Measurements from ENCODE around the gene TTLL13. TPM values are rescaled to one million over a fixed set of nuclear protein-coding genes. Genes with fewer than 3 reads are reported as not detected.

TTLL13 gene
- total RNA-seq = under 1 TPM; 0.20 to 0.34 TPM

GRCh38 chr15:90249203-90249863 is at the start of gene TTLL13:
Gene TTLL13, plus strand, starts transcription at chr15:90249556. Its CDS starts 1,075 bp downstream, at chr15:90250631.

GRCh38 chr15:90201130-90201943 is 48.0 kb upstream of the TTLL13 start, which contains the start of gene SEMA4B:
Gene SEMA4B, plus strand, starts transcription at chr15:90201330. Its CDS starts 249 bp downstream, at chr15:90201579.

GRCh38 chr15:90233387-90234095 is 15.8 kb upstream of the TTLL13 start, which contains the start of gene CIB1:
Gene CIB1, minus strand, starts transcription at chr15:90233941. Its CDS starts 56 bp downstream, at chr15:90233885.

GRCh38 chr15:90234096-90234988 is 15.0 kb upstream of the TTLL13 start, which contains the start of gene GDPGP1:
Gene GDPGP1, plus strand, starts transcription at chr15:90234209. Its CDS starts 6,700 bp downstream, at chr15:90240909.

GRCh38 chr15:90265271-90266060 is 16.1 kb downstream of the TTLL13 start, which contains the start of gene NGRN:
Gene NGRN, plus strand, starts transcription at chr15:90265672. Its CDS starts 41 bp downstream, at chr15:90265713.

Other genes starting within 250 kb of the TTLL13 start
- 10 to 100 TPM; 20.5 to 23.7 TPM for gene ZNF710, start 248.2 kb upstream of the TTLL13 start, total RNA-seq
- gene IDH2, start 147.1 kb upstream of the TTLL13 start, total RNA-seq = 100 to 1,000 TPM; 208 to 213 TPM
- gene SEMA4B, start 48.2 kb upstream of the TTLL13 start, total RNA-seq = 10 to 100 TPM; 19.0 to 19.7 TPM
- gene CIB1, start 15.6 kb upstream of the TTLL13 start, total RNA-seq = 10 to 100 TPM; 89.2 to 92.2 TPM
- 10 to 100 TPM; 10.8 to 11.2 TPM for gene GDPGP1, start 15.3 kb upstream of the TTLL13 start, total RNA-seq
- 10 to 100 TPM; 23.5 to 24.0 TPM for gene NGRN, start 16.1 kb downstream of the TTLL13 start, total RNA-seq
- 1 to 10 TPM; 1.0 to 1.1 TPM for gene ZNF774, start 102.7 kb downstream of the TTLL13 start, total RNA-seq
- 100 to 1,000 TPM; 197 to 201 TPM for gene IQGAP1, start 138.7 kb downstream of the TTLL13 start, total RNA-seq

All from activated naive CD4-positive, alpha-beta T cell treated with anti-CD3 and anti-CD28 coated beads, Interleukin-2, amount 10 ng/mL, durations not matched to agents 5 hours and 36 hours (primary cell).